Thymus (tissue), 14 donors: ENCODE results near the gene C2orf68. TPM values are rescaled to one million over a fixed set of nuclear protein-coding genes. Genes with fewer than 3 reads are reported as not detected.
"Not testable (repeated sequence)": the region's sequence is repeated elsewhere in the genome, so short reads cannot be mapped to it uniquely, and the experiment has no call there.

Experiments
- DNase-seq, 9 donors: peaks; one replicate each; pipeline ENCODE4 v3.0.0-alpha.2; 2013; ENCODE audit warnings: low spot score in 9 of 9, low read depth in 6 of 9, missing footprints in 1 of 9
- H3K27ac ChIP-seq, 2 donors: one replicate each; pipeline ENCODE4 v1.5.1; 2013; ENCODE audit warnings: control low read depth in 1 of 2, low read depth in 1 of 2, low read length in 1 of 2, mild to moderate bottlenecking in 1 of 2, moderate library complexity in 1 of 2
- H3K27me3 ChIP-seq, 2 donors: one replicate each; pipeline ENCODE4 v1.5.1; 2013; ENCODE audit warnings: low read length in 1 of 2; ENCODE audit not compliant: control insufficient read depth in 2 of 2, insufficient read depth in 1 of 2
- H3K36me3 ChIP-seq, 2 donors: one replicate each; pipeline ENCODE4 v1.5.1; 2013; ENCODE audit warnings: low read length in 1 of 2, mild to moderate bottlenecking in 1 of 2, moderate library complexity in 1 of 2; ENCODE audit not compliant: control insufficient read depth in 2 of 2, insufficient read depth in 2 of 2
- H3K4me1 ChIP-seq, 2 donors: one replicate each; pipeline ENCODE4 v1.5.1; 2013; ENCODE audit warnings: low read length in 2 of 2; ENCODE audit not compliant: control insufficient read depth in 2 of 2, insufficient read depth in 2 of 2
- H3K4me3 ChIP-seq, 2 donors: one replicate each; pipeline ENCODE4 v1.5.1; 2013; ENCODE audit warnings: low read length in 2 of 2, control low read depth in 1 of 2, mild to moderate bottlenecking in 1 of 2
- H3K9me3 ChIP-seq, 2 donors: one replicate each; pipeline ENCODE4 v1.5.1; 2013; ENCODE audit warnings: low read length in 1 of 2, mild to moderate bottlenecking in 1 of 2; ENCODE audit not compliant: control insufficient read depth in 2 of 2, insufficient read depth in 1 of 2
- WGBS: extraction: QIAGEN DNeasy Blood & Tissue Kit; methylation state at CpG from one replicate; pipeline ENCODE4 v1.1.7; 2013; 5-methylcytosine and 5-hydroxymethylcytosine counted together
- long read RNA-seq, 10 donors: transcript quantifications; one replicate each; lab custom pipeline, GENCODE V29; 2026
- polyA plus RNA-seq: library from polyadenylated mRNA; stranded (reverse); fragments of 200-250 nt; gene quantifications from one replicate; pipeline ENCODE4 v1.2.3, GENCODE V29; 2013
- total RNA-seq: library from RNA; stranded (reverse); fragments of 120-200 nt; gene quantifications from one replicate; pipeline ENCODE4 v1.2.4, GENCODE V29; 2013
- donor health status: healthy.

C2orf68 gene
- total RNA-seq = 27.0 TPM
- polyA plus RNA-seq = 38.5 TPM
- long read RNA-seq, donor 1, partial matches to known transcripts = 0 of 4 reads
- long read RNA-seq, donor 1, other reads (novel, unspliced or antisense) = 0 of 4 reads
- long read RNA-seq, donor 2, transcript C2orf68-202 (2 exons, 1,722 nt) = minor isoform, 12 of 280 reads
- long read RNA-seq, donor 2, transcript C2orf68-201 (4 exons, 2,837 nt) = major isoform, 40 of 280 reads
- long read RNA-seq, donor 2, partial matches to known transcripts = 158 of 280 reads
- long read RNA-seq, donor 2, other reads (novel, unspliced or antisense) = 67 of 280 reads
- long read RNA-seq, donor 3, transcript C2orf68-202 (2 exons, 1,722 nt) = minor isoform, 8 of 121 reads
- long read RNA-seq, donor 3, transcript C2orf68-201 (4 exons, 2,837 nt) = major isoform, 18 of 121 reads
- long read RNA-seq, donor 3, partial matches to known transcripts = 86 of 121 reads
- long read RNA-seq, donor 3, other reads (novel, unspliced or antisense) = 6 of 121 reads
- long read RNA-seq, donor 4, transcript C2orf68-201 (4 exons, 2,837 nt) = major isoform, 7 of 10 reads
- long read RNA-seq, donor 4, partial matches to known transcripts = 0 of 10 reads
- long read RNA-seq, donor 4, other reads (novel, unspliced or antisense) = 0 of 10 reads
- long read RNA-seq, donor 5, transcript C2orf68-202 (2 exons, 1,722 nt) = minor isoform, 11 of 121 reads
- long read RNA-seq, donor 5, transcript C2orf68-201 (4 exons, 2,837 nt) = major isoform, 14 of 121 reads
- long read RNA-seq, donor 5, partial matches to known transcripts = 93 of 121 reads
- long read RNA-seq, donor 5, other reads (novel, unspliced or antisense) = 0 of 121 reads
- long read RNA-seq, donor 6, transcript C2orf68-201 (4 exons, 2,837 nt) = major isoform, 9 of 13 reads
- long read RNA-seq, donor 6, partial matches to known transcripts = 0 of 13 reads
- long read RNA-seq, donor 6, other reads (novel, unspliced or antisense) = 0 of 13 reads
- long read RNA-seq, donor 7, transcript C2orf68-201 (4 exons, 2,837 nt) = major isoform, 6 of 12 reads
- long read RNA-seq, donor 7, partial matches to known transcripts = 0 of 12 reads
- long read RNA-seq, donor 7, other reads (novel, unspliced or antisense) = 0 of 12 reads
- long read RNA-seq, donor 8, transcript C2orf68-201 (4 exons, 2,837 nt) = major isoform, 10 of 15 reads
- long read RNA-seq, donor 8, transcript C2orf68-202 (2 exons, 1,722 nt) = minor isoform, 5 of 15 reads
- long read RNA-seq, donor 8, partial matches to known transcripts = 0 of 15 reads
- long read RNA-seq, donor 8, other reads (novel, unspliced or antisense) = 0 of 15 reads
- long read RNA-seq, donor 9, transcript C2orf68-201 (4 exons, 2,837 nt) = major isoform, 9 of 11 reads
- long read RNA-seq, donor 9, partial matches to known transcripts = 0 of 11 reads
- long read RNA-seq, donor 9, other reads (novel, unspliced or antisense) = 0 of 11 reads
- long read RNA-seq, donor 10, transcript C2orf68-201 (4 exons, 2,837 nt) = major isoform, 9 of 50 reads
- long read RNA-seq, donor 10, partial matches to known transcripts = 39 of 50 reads
- long read RNA-seq, donor 10, other reads (novel, unspliced or antisense) = 0 of 50 reads

GRCh38 chr2:85611705-85612587 lies at the start of gene C2orf68:
Gene C2orf68 (minus strand): TSS chr2:85612066. CDS start chr2:85611984, 82 bp downstream.
- Histone ChIP-seq H3K4me1 (peaks cover 16 to 26% of the 10 kb centered on the region in 2 donors), H3K36me3 (peaks cover 15 to 23% of the 10 kb centered on the region in 2 donors), H3K27me3 (no peaks in the 10 kb centered on the region), H3K4me3 (peak within 1 kb of the TSS; percentile 77 to 83), H3K9me3 (no peaks in the 10 kb centered on the region), H3K27ac (peak within 1 kb of the TSS; percentile 74 to 75)
- peak in 8 of 9 donors; percentile 62 to 90 (median 76) for DNase-seq
- 13% methylated on average over 73 of the region's 73 CpGs for WGBS

GRCh38 chr2:85661139-85661858 lies 49.4 kb upstream of the C2orf68 start:
- H3K4me3 ChIP-seq = no peak overlapping the region
- no peak for DNase-seq
- H3K4me1 ChIP-seq = no peaks in the 10 kb centered on the region
- H3K36me3 ChIP-seq = peaks cover 10 to 17% of the 10 kb centered on the region in 2 donors
- no peak overlapping the region for H3K27ac ChIP-seq
- H3K27me3 ChIP-seq = no peaks in the 10 kb centered on the region
- 95% methylated on average over 14 of the region's 14 CpGs for WGBS
- no peaks in the 10 kb centered on the region for H3K9me3 ChIP-seq

- DNase-seq = no peak
- H3K27ac ChIP-seq = no peak overlapping the region
Observed at GRCh38 chr2:85660725-85661124, 48.9 kb upstream of the C2orf68 start.

GRCh38 chr2:85660301-85660700 lies 48.4 kb upstream of the C2orf68 start:
- H3K36me3 ChIP-seq = peaks cover 13 to 22% of the 10 kb centered on the region in 2 donors
- not testable (repeated sequence) for H3K27ac ChIP-seq
- 93% methylated on average over 11 of the region's 11 CpGs for WGBS

More at GRCh38 chr2:85660725-85661124, 48.9 kb upstream of the C2orf68 start:
- no peak overlapping the region for H3K4me3 ChIP-seq
- no peaks in the 10 kb centered on the region for H3K4me1 ChIP-seq
- no peaks in the 10 kb centered on the region for H3K9me3 ChIP-seq
- WGBS = 95% methylated on average over 7 of the region's 7 CpGs
- H3K36me3 ChIP-seq = peaks cover 13 to 22% of the 10 kb centered on the region in 2 donors
- H3K27me3 ChIP-seq = no peaks in the 10 kb centered on the region

GRCh38 chr2:85659324-85659981 lies 47.6 kb upstream of the C2orf68 start:
- WGBS = 82% methylated on average over 13 of the region's 13 CpGs
- H3K4me3 ChIP-seq = no peak overlapping the region
- no peaks in the 10 kb centered on the region for H3K4me1 ChIP-seq
- no peaks in the 10 kb centered on the region for H3K27me3 ChIP-seq
- H3K36me3 ChIP-seq = peaks cover 13 to 22% of the 10 kb centered on the region in 2 donors
- DNase-seq = no peak
- no peak overlapping the region for H3K27ac ChIP-seq
- no peaks in the 10 kb centered on the region for H3K9me3 ChIP-seq

More at GRCh38 chr2:85660301-85660700, 48.4 kb upstream of the C2orf68 start:
- not testable (repeated sequence) for DNase-seq, H3K27me3 ChIP-seq, H3K4me3 ChIP-seq, H3K9me3 ChIP-seq, H3K4me1 ChIP-seq

GRCh38 chr2:85657399-85657798 lies 45.5 kb upstream of the C2orf68 start:
- DNase-seq, H3K27me3 ChIP-seq, H3K9me3 ChIP-seq, H3K27ac ChIP-seq, H3K4me3 ChIP-seq, H3K4me1 ChIP-seq: not testable (repeated sequence)
- H3K36me3 ChIP-seq = peaks cover 23 to 29% of the 10 kb centered on the region in 2 donors
- 98% methylated on average over 4 of the region's 4 CpGs for WGBS

- H3K4me3 ChIP-seq = no peak overlapping the region
- no peaks in the 10 kb centered on the region for H3K4me1 ChIP-seq
- no peaks in the 10 kb centered on the region for H3K27me3 ChIP-seq
- DNase-seq = no peak
- H3K27ac ChIP-seq = no peak overlapping the region
- peaks cover 29 to 38% of the 10 kb centered on the region in 2 donors for H3K36me3 ChIP-seq
- WGBS = 96% methylated on average over 3 of the region's 3 CpGs
- H3K9me3 ChIP-seq = no peaks in the 10 kb centered on the region
Observed at GRCh38 chr2:85656468-85656867, 44.6 kb upstream of the C2orf68 start.
